Vagina (tissue), 2 donors: ENCODE data around the gene ZNF74. TPM values are rescaled to one million over a fixed set of nuclear protein-coding genes. Genes with fewer than 3 reads are reported as not detected.

Experiments used
- DNase-seq, 2 donors: peaks; one replicate each; pipeline ENCODE4 v3.0.0-alpha.2; 2017; ENCODE audit errors: extremely low spot score in 2 of 2
- H3K27ac ChIP-seq: fragments of 200-600 bp; sonication (generic); one replicate; pipeline ENCODE4 v1.5.1; 2019
- H3K27me3 ChIP-seq: fragments of 200-600 bp; sonication (generic); one replicate; pipeline ENCODE4 v1.5.1; 2019
- H3K36me3 ChIP-seq, 2 donors: fragments of 200-600 bp; sonication (generic); one replicate each; pipeline ENCODE4 v1.5.1; 2017 to 2019
- H3K4me1 ChIP-seq: fragments of 200-600 bp; sonication (generic); one replicate; pipeline ENCODE4 v1.5.1; 2019
- H3K4me3 ChIP-seq, 2 donors: fragments of 200-600 bp; sonication (generic); 1 replicate in 1 of 2; 2 replicates in 1 of 2; pipeline ENCODE4 v1.5.1; 2016 to 2019
- H3K9me3 ChIP-seq: fragments of 200-600 bp; sonication (generic); one replicate; pipeline ENCODE4 v1.5.1; 2019
- POLR2A ChIP-seq, 2 donors: fragments of 450-650 bp; IDR thresholded peaks; one replicate each; pipeline ENCODE4 v1.6.1; 2017; ENCODE audit warnings: antibody characterized with exemption in 2 of 2, mild to moderate bottlenecking in 2 of 2, moderate library complexity in 2 of 2
- POLR2AphosphoS5 ChIP-seq, 2 donors: sonication (generic); formaldehyde crosslinking; IDR thresholded peaks; one replicate each; pipeline ENCODE4 v1.9.0; 2017; ENCODE audit warnings: antibody characterized with exemption in 2 of 2, mild to moderate bottlenecking in 2 of 2, low read depth in 1 of 2; ENCODE audit not compliant: insufficient read depth in 1 of 2
- intact Hi-C: fragments of 100-400 bp; cut with DNase I; formaldehyde crosslinking; loops from one replicate; pipeline ENCODE4 v1.15.1; 2023
- total RNA-seq: library from RNA; depleted of rRNA; stranded (reverse); fragments of >200 nt; gene quantifications from one replicate; pipeline ENCODE4 v1.2.3, GENCODE V29; 2016
- TF ChIP-seq, protein P1 (sequence below), 3 experiments: fragments of 450-650 bp in 2 of 3; fragments of 200-600 bp in 1 of 3; sonication (generic) in 1 of 3; IDR thresholded peaks; one replicate each; pipeline ENCODE4 v1.5.1; 2017 to 2019; ENCODE audit warnings: antibody characterized with exemption in 3 of 3, mild to moderate bottlenecking in 2 of 3, moderate library complexity in 2 of 3

Gene ZNF74
- total RNA-seq, 1 donor from 2014 or later: 11.0 TPM

GRCh38 chr22:20418211-20418788 lies 24.3 kb downstream of the ZNF74 start:
- H3K4me3 ChIP-seq: peak overlapping the region; percentile 26 to 50
- peaks cover 10% of the 10 kb centered on the region for H3K4me1 ChIP-seq
- no peaks in the 10 kb centered on the region for H3K9me3 ChIP-seq
- TF ChIP-seq, protein P1, sequence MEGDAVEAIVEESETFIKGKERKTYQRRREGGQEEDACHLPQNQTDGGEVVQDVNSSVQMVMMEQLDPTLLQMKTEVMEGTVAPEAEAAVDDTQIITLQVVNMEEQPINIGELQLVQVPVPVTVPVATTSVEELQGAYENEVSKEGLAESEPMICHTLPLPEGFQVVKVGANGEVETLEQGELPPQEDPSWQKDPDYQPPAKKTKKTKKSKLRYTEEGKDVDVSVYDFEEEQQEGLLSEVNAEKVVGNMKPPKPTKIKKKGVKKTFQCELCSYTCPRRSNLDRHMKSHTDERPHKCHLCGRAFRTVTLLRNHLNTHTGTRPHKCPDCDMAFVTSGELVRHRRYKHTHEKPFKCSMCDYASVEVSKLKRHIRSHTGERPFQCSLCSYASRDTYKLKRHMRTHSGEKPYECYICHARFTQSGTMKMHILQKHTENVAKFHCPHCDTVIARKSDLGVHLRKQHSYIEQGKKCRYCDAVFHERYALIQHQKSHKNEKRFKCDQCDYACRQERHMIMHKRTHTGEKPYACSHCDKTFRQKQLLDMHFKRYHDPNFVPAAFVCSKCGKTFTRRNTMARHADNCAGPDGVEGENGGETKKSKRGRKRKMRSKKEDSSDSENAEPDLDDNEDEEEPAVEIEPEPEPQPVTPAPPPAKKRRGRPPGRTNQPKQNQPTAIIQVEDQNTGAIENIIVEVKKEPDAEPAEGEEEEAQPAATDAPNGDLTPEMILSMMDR (IDR thresholded peaks at IDR 0.05): peak; percentile 73 to 93 (median 74)
- TF ChIP-seq POLR2A (IDR thresholded peaks at IDR 0.05): no peak
- TF ChIP-seq POLR2AphosphoS5 (IDR thresholded peaks at IDR 0.05; ENCODE audit: insufficient read depth in 1 of 2, low read depth in 1 of 2): peak in 1 of 2 donors; percentile 64
- H3K36me3 ChIP-seq: no peaks in the 10 kb centered on the region
- no peaks in the 10 kb centered on the region for H3K27me3 ChIP-seq
- no peak for DNase-seq
- intact Hi-C loops: no loop called here
- H3K27ac ChIP-seq: peak overlapping the region; percentile 15

DNA sequence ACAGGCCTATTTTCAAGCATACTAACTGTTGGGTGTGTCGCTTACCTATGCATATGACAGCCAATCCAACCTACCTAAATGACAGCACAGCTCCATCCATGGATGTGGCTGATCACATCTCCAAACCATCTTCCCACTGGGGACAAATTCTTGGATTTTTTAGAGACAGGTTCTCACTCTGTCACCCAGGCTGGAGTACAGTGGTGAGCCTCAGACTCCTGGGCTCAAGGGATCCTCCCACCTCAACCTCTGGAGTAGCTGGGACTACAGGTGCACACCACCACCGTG lies 25.7 kb downstream of the ZNF74 start:
- no peaks in the 10 kb centered on the region for H3K36me3 ChIP-seq
- DNase-seq: no peak
- peaks cover 23% of the 10 kb centered on the region for H3K4me1 ChIP-seq
- H3K4me3 ChIP-seq: no peak overlapping the region
- no peak overlapping the region for H3K27ac ChIP-seq
- no peaks in the 10 kb centered on the region for H3K9me3 ChIP-seq
- no peaks in the 10 kb centered on the region for H3K27me3 ChIP-seq
- intact Hi-C loops: no loop called here
- TF ChIP-seq POLR2A (IDR thresholded peaks at IDR 0.05) (no peak), POLR2AphosphoS5 (IDR thresholded peaks at IDR 0.05; ENCODE audit: insufficient read depth in 1 of 2, low read depth in 1 of 2) (no peak)
- TF ChIP-seq, protein P1 (IDR thresholded peaks at IDR 0.05): no peak

DNA sequence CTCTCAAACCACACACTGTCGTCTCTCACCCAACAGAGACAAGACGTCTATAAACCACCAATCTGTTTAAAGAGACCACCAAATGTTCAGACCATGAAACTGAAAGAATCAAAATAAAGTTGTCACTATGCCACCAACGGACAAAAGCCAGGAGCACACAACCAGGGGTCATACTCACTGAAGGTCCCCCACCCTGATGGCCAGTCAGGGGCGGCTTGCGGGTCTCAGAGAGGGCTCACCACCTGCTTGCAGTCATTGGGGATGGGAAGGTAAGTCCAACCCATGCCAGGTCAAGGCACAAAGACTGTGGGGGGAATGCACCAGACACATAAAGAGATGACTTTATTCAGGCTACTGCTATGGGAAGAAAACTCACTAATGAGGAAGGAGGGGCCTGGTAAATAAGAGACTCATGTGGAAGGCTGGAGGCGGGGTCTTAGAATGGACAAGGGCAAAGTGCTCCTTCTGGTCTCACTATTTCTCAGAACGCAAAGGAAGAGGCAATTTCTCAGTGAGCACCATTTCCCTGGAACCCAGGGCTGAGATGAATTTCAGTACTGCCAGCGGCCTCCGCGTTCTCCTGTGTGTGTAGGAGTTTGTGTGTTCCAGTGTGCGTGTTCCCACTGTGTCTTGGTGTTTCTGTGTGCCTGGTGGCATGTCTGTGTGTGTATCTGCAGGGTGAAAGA lies 26.3 kb downstream of the ZNF74 start:
- H3K9me3 ChIP-seq: no peaks in the 10 kb centered on the region
- H3K4me3 ChIP-seq: no peak overlapping the region
- no peak for DNase-seq
- H3K4me1 ChIP-seq: peaks cover 30% of the 10 kb centered on the region
- no peaks in the 10 kb centered on the region for H3K36me3 ChIP-seq
- H3K27me3 ChIP-seq: no peaks in the 10 kb centered on the region
- H3K27ac ChIP-seq: no peak overlapping the region
- TF ChIP-seq POLR2A (IDR thresholded peaks at IDR 0.05): no peak
- TF ChIP-seq POLR2AphosphoS5 (IDR thresholded peaks at IDR 0.05; ENCODE audit: insufficient read depth in 1 of 2, low read depth in 1 of 2): no peak
- TF ChIP-seq, protein P1 (IDR thresholded peaks at IDR 0.05): no peak
- intact Hi-C loops: loop anchor here (5.0 to 10.0 kb wide), 2 partner anchors 37 to 75 kb away; partner anchors contain the start of gene KLHL22

GRCh38 chr22:20421507-20421874 lies 27.5 kb downstream of the ZNF74 start:
- no peaks in the 10 kb centered on the region for H3K27me3 ChIP-seq
- no peak overlapping the region for H3K27ac ChIP-seq
- no peaks in the 10 kb centered on the region for H3K9me3 ChIP-seq
- TF ChIP-seq, protein P1 (IDR thresholded peaks at IDR 0.05): no peak
- TF ChIP-seq POLR2A (IDR thresholded peaks at IDR 0.05) (no peak), POLR2AphosphoS5 (IDR thresholded peaks at IDR 0.05; ENCODE audit: insufficient read depth in 1 of 2, low read depth in 1 of 2) (no peak)
- intact Hi-C loops: loop anchor here (5.0 to 10.0 kb wide), 2 partner anchors 36 to 73 kb away; partner anchors contain the start of gene KLHL22
- DNase-seq: no peak
- no peaks in the 10 kb centered on the region for H3K36me3 ChIP-seq
- peaks cover 39% of the 10 kb centered on the region for H3K4me1 ChIP-seq
- H3K4me3 ChIP-seq: no peak overlapping the region
